ENCODE results near the gene FAM13A.

GRCh38 chr4:89048906-89049601, 7.9 kb downstream of the FAM13A start:
- TF ChIP-seq, protein P1, sequence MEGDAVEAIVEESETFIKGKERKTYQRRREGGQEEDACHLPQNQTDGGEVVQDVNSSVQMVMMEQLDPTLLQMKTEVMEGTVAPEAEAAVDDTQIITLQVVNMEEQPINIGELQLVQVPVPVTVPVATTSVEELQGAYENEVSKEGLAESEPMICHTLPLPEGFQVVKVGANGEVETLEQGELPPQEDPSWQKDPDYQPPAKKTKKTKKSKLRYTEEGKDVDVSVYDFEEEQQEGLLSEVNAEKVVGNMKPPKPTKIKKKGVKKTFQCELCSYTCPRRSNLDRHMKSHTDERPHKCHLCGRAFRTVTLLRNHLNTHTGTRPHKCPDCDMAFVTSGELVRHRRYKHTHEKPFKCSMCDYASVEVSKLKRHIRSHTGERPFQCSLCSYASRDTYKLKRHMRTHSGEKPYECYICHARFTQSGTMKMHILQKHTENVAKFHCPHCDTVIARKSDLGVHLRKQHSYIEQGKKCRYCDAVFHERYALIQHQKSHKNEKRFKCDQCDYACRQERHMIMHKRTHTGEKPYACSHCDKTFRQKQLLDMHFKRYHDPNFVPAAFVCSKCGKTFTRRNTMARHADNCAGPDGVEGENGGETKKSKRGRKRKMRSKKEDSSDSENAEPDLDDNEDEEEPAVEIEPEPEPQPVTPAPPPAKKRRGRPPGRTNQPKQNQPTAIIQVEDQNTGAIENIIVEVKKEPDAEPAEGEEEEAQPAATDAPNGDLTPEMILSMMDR (IDR thresholded peaks at IDR 0.05; ENCODE audit: poor library complexity) = no peak
- no peak for TF ChIP-seq EZH2phosphoT487 (IDR thresholded peaks at IDR 0.05; ENCODE audit: low read depth, severe bottlenecking, unreplicated experiment)

All from hepatocyte (in vitro differentiated cells).